GM12801 (cell line): ENCODE data around the gene POLR2F.

Source experiments
- TF ChIP-seq, protein P1 (sequence below): IDR thresholded peaks from one replicate; pipeline ENCODE4 v1.5.1; 2011; ENCODE audit warnings: control low read depth; ENCODE audit not compliant: insufficient read length; ENCODE audit errors: extremely low read depth

The POLR2F gene

GRCh38 chr22:37910890-37911672 lies 42.4 kb upstream of the POLR2F start:
- TF ChIP-seq, protein P1, sequence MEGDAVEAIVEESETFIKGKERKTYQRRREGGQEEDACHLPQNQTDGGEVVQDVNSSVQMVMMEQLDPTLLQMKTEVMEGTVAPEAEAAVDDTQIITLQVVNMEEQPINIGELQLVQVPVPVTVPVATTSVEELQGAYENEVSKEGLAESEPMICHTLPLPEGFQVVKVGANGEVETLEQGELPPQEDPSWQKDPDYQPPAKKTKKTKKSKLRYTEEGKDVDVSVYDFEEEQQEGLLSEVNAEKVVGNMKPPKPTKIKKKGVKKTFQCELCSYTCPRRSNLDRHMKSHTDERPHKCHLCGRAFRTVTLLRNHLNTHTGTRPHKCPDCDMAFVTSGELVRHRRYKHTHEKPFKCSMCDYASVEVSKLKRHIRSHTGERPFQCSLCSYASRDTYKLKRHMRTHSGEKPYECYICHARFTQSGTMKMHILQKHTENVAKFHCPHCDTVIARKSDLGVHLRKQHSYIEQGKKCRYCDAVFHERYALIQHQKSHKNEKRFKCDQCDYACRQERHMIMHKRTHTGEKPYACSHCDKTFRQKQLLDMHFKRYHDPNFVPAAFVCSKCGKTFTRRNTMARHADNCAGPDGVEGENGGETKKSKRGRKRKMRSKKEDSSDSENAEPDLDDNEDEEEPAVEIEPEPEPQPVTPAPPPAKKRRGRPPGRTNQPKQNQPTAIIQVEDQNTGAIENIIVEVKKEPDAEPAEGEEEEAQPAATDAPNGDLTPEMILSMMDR = no peak

GRCh38 chr22:37911697-37912096 lies 41.8 kb upstream of the POLR2F start:
- TF ChIP-seq, protein P1 = no peak

DNA sequence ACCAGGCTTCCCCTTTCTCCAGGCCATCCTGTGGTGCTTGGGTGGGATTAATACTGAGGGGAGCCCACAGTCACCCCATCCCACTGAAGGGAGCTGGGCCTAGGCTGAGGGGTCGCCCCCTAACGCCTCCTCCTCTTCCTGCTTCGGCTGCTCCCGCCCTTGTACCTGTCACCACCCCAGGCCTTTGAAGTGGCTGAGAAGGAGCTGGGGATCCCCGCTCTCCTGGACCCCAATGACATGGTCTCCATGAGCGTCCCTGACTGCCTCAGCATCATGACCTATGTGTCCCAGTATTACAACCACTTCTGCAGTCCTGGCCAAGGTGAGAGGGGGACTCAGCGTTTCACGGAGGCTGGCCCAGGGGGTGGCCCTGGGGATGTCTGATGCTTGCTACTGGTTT lies 41.3 kb upstream of the POLR2F start:
- TF ChIP-seq, protein P1 = no peak

DNA sequence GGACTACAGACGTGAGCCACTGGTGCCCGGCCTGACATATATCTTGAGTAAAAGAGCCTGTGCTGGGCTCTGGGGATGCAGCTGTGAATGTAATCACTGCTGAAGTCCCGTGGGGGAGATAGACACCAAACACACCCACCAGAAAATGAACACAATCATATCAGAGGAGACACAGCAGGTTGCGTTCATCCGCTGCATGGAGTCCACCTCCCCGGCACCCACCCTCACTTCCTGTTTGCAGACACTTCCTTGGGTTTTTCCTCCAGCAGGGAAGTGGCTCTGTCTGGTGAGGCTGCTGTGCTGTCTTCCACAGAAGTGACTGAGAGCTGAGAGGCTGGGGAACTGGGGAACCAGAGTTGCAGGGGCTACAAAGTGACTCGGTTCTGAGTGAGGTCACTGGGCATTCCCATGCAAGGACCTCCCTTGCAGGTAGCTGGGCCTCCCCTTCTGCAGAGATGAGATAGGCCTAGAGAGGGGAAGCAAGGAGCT lies 40.2 kb upstream of the POLR2F start:
- TF ChIP-seq, protein P1 = no peak

DNA sequence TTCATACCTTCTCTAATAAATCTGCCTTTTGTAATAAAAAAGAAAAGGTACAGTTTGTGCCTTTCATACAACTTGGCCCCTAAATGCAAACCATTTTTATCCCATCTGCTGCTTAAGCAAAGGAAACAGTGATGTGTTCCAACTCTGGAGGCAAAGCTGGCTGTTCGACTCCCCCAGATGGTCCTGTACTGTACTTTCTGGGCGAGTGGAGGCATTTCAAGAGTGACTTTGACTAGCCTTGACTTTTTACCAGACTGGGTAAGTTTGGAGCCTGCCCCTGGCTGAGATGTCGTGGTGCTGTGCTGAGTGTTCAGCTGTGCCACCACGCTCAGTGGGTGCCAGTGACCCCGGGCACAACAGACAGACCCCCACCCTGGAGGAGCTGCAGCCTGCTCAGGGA lies 37.2 kb upstream of the POLR2F start:
- TF ChIP-seq, protein P1 = no peak

- TF ChIP-seq, protein P1 = no peak
Measured at GRCh38 chr22:37917874-37918548, 35.5 kb upstream of the POLR2F start.

DNA sequence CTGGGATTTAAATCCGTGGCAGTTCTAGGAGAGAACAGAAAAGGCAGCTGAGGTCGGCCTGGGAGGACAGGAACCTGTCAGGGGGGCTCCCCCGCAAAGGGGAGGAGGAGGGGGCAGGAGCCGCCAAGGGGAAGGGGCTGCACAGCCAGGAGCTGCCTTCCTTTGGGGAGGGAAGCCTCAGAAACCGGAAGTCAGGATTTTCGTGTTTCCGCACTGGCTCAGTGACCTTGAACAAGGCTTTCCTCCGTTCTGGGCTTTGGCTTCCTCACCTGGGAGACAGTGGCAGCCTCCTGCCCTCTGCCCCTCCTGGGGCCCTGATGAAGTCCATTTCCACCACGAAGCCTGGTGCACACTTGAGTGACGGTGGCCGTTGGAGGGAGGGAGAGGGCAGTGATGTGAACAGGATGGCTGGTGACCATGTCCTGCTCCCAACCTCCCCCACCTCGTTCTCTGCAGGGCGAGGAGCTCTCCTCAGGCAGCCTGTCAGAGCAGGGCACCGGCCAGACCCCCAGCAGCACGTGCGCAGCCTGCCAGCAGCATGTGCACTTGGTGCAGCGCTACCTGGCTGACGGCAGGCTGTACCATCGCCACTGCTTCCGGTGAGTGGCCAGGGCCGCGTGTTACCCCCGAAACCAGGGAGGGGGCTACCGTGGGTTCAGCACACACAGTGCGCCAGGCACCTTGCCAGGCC lies 34.8 kb upstream of the POLR2F start:
- TF ChIP-seq, protein P1 = no peak
